A549 (cell line): ENCODE data around the gene PPP1R2.

Source experiments
- BHLHE40 ChIP-seq: IDR thresholded peaks from 2 replicates; pipeline ENCODE4 v1.6.1; 2012; ENCODE audit warnings: low read depth, low read length, inconsistent platforms
- FOXS1 ChIP-seq: fragments of 250-450 bp; sonication (Bioruptor Pico); IDR thresholded peaks from 2 replicates; pipeline ENCODE4 v1.5.0; 2020; ENCODE audit warnings: mild to moderate bottlenecking, moderate library complexity
- HOXB5 ChIP-seq: fragments of 250-450 bp; sonication (Bioruptor Pico); IDR thresholded peaks from 2 replicates; pipeline ENCODE4 v1.5.0; 2020; ENCODE audit warnings: mild to moderate bottlenecking, moderate library complexity
- JUN ChIP-seq, 2 experiments: fragments of >200 bp; sonication (Bioruptor Twin); formaldehyde crosslinking; IDR thresholded peaks; 2 replicates in 1 of 2; 3 replicates in 1 of 2; pipeline ENCODE4 v1.6.1; 2016 to 2017
- JUNB ChIP-seq: fragments of >200 bp; sonication (Bioruptor Twin); formaldehyde crosslinking; IDR thresholded peaks from 2 replicates; pipeline ENCODE4 v1.6.1; 2016
- MYC ChIP-seq: IDR thresholded peaks from 2 replicates; pipeline ENCODE4 v1.6.1; 2012; ENCODE audit warnings: mild to moderate bottlenecking, inconsistent platforms, low read length, improper control_type of control experiment, borderline replicate concordance
- POLR2A ChIP-seq: IDR thresholded peaks from 2 replicates; pipeline ENCODE4 v1.6.1; 2012; ENCODE audit warnings: mild to moderate bottlenecking, low read length
- RAD21 ChIP-seq, 2 experiments: fragments of >200 bp in 1 of 2; sonication (Bioruptor Twin) in 1 of 2; formaldehyde crosslinking in 1 of 2; IDR thresholded peaks in 1 of 2; conservative IDR thresholded peaks in 1 of 2; 2 replicates in 1 of 2; 3 replicates in 1 of 2; pipeline ENCODE4 v1.6.1; 2012 to 2018; ENCODE audit warnings: inconsistent platforms in 1 of 2
- RCOR1 ChIP-seq: fragments of 150-350 bp; IDR thresholded peaks from 2 replicates; pipeline ENCODE4 v1.6.1; 2014; ENCODE audit warnings: antibody characterized with exemption, low read length, low read depth
- RFX5 ChIP-seq: fragments of 450-650 bp; IDR thresholded peaks from 2 replicates; pipeline ENCODE4 v1.7.1; 2014; ENCODE audit warnings: antibody characterized with exemption, mild to moderate bottlenecking, moderate library complexity
- TP53 ChIP-seq: fragments of 250-450 bp; sonication (Bioruptor Pico); IDR thresholded peaks from 2 replicates; pipeline ENCODE4 v1.5.0; 2021; ENCODE audit warnings: mild to moderate bottlenecking, moderate library complexity
- TF ChIP-seq, protein P1 (sequence below): fragments of >200 bp; sonication (Bioruptor Twin); formaldehyde crosslinking; IDR thresholded peaks from 3 replicates; pipeline ENCODE4 v1.5.1; 2016
- TF ChIP-seq, protein P2 (sequence below): fragments of 200-600 bp; sonication (generic); IDR thresholded peaks from 2 replicates; pipeline ENCODE4 v1.6.1; 2016; ENCODE audit warnings: antibody characterized with exemption, mild to moderate bottlenecking, moderate library complexity

DNA sequence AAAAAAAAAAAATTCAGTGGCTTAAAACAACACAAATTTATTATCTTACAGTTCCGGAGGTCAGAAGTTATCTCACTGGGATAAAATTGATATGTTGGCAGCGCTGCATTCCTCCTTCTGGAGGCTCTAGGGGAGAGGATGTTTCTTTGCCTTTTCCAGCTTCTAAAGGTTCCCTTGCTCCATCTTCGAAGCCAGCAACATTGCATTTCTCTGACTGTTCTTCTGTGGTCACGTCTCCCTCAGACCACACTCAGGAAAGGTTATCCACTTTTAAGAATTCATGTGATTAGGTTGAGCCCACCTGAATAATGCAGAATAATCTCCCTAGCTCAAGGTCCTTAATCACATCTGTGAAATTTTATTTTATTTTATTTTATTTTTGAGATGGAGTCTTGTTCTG is 76.9 kb downstream of the PPP1R2 start:
- TF ChIP-seq, protein P1, sequence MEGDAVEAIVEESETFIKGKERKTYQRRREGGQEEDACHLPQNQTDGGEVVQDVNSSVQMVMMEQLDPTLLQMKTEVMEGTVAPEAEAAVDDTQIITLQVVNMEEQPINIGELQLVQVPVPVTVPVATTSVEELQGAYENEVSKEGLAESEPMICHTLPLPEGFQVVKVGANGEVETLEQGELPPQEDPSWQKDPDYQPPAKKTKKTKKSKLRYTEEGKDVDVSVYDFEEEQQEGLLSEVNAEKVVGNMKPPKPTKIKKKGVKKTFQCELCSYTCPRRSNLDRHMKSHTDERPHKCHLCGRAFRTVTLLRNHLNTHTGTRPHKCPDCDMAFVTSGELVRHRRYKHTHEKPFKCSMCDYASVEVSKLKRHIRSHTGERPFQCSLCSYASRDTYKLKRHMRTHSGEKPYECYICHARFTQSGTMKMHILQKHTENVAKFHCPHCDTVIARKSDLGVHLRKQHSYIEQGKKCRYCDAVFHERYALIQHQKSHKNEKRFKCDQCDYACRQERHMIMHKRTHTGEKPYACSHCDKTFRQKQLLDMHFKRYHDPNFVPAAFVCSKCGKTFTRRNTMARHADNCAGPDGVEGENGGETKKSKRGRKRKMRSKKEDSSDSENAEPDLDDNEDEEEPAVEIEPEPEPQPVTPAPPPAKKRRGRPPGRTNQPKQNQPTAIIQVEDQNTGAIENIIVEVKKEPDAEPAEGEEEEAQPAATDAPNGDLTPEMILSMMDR: no peak
- no peak for TF ChIP-seq RAD21 (conservative IDR thresholded peaks at IDR 0.05 in 1 of 2, IDR thresholded peaks at IDR 0.05 in 1 of 2)
- no peak for TF ChIP-seq TP53 (CRISPR knock-in tag)
- TF ChIP-seq, protein P2, sequence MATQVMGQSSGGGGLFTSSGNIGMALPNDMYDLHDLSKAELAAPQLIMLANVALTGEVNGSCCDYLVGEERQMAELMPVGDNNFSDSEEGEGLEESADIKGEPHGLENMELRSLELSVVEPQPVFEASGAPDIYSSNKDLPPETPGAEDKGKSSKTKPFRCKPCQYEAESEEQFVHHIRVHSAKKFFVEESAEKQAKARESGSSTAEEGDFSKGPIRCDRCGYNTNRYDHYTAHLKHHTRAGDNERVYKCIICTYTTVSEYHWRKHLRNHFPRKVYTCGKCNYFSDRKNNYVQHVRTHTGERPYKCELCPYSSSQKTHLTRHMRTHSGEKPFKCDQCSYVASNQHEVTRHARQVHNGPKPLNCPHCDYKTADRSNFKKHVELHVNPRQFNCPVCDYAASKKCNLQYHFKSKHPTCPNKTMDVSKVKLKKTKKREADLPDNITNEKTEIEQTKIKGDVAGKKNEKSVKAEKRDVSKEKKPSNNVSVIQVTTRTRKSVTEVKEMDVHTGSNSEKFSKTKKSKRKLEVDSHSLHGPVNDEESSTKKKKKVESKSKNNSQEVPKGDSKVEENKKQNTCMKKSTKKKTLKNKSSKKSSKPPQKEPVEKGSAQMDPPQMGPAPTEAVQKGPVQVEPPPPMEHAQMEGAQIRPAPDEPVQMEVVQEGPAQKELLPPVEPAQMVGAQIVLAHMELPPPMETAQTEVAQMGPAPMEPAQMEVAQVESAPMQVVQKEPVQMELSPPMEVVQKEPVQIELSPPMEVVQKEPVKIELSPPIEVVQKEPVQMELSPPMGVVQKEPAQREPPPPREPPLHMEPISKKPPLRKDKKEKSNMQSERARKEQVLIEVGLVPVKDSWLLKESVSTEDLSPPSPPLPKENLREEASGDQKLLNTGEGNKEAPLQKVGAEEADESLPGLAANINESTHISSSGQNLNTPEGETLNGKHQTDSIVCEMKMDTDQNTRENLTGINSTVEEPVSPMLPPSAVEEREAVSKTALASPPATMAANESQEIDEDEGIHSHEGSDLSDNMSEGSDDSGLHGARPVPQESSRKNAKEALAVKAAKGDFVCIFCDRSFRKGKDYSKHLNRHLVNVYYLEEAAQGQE: no peak
- TF ChIP-seq FOXS1 (CRISPR knock-in tag): no peak
- no peak for TF ChIP-seq BHLHE40
- TF ChIP-seq POLR2A: no peak
- no peak for TF ChIP-seq JUNB
- TF ChIP-seq JUN (IDR thresholded peaks at IDR 0.05): no peak
- TF ChIP-seq RCOR1: no peak
- TF ChIP-seq RFX5: no peak
- TF ChIP-seq HOXB5 (CRISPR knock-in tag): no peak
- no peak for TF ChIP-seq MYC
